Measurements from ENCODE around the gene CLBA1. TPM values are rescaled to one million over a fixed set of nuclear protein-coding genes. Genes with fewer than 3 reads are reported as not detected.
A peak's percentile ranks its signal among the peaks of the same experiment; 100 is the strongest.

Gene CLBA1
- total and polyA plus RNA-seq, 2 experiments from 2014 or later, result 1.6 to 1.8 TPM

DNA sequence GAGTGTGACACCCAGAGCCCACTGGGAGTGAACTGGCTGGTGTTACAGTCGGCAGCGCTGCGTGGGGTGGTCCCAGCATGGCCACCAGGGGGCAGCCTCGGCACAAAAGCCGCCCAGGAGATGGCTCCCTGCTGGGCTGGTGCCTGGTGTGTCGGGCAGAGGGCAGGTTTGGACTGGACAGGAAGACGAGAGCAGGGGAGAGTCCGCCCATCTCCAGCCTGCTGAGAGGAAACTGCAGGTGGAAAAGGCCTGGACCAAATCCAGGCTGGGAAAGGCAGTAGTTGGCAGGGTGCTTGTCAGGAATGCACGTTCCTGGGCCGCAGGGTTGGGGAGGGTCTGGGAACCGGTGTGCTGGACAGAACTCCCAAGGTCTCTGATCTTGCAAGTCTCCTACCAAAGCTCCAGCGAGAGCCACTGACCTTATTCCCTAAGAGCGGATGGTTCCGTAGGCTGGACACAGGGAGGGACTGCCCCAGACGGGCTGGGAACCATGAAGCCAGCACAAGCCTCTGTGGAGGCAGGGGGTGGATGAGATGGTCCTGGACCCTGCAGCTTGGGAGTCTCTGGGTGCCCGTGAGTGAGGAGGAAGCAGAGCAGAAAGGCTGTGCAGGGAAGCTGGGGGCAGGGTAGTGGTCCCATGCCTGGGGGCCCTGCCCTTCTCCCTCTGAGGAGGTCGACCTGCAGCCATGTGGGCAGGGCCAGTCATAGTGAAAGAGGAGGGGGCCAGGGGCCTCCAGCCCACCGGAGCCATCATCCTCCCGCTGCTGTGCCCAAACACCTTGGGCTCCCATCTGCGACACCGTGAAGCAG is 9.2 kb upstream of the CLBA1 start:
- Histone ChIP-seq H3K36me3 (ENCODE audit: insufficient read depth) (no peaks in the 10 kb centered on the region), H3K27me3 (ENCODE audit: insufficient read depth) (peaks cover 34% of the 10 kb centered on the region), H3K9me2 (ENCODE audit: insufficient read depth) (no peaks in the 10 kb centered on the region), H3K27ac (ENCODE audit: low read depth) (no peak overlapping the region), H3K4me2 (no peak overlapping the region), H2AFZ (no peak overlapping the region), H3K4me1 (ENCODE audit: insufficient read depth) (peaks cover 4% of the 10 kb centered on the region; the same call in 1 of the 2 replicates), H3K4me3 (no peak overlapping the region), H3F3A (replicated peaks; ENCODE audit: low read depth) (no peaks in the 10 kb centered on the region), H4K20me1 (replicated peaks; ENCODE audit: insufficient read depth) (no peaks in the 10 kb centered on the region), H3K79me2 (replicated peaks; ENCODE audit: insufficient read depth) (no peaks in the 10 kb centered on the region)
- DNase-seq (ENCODE audit: low spot score) (peak; percentile 83), ATAC-seq (peak; percentile 15)
- H3K4me3 Mint-ChIP-seq, result peak overlapping the region; percentile 23; the same call in 1 of the 3 replicates
- peaks cover 37% of the 10 kb centered on the region for H3K27me3 Mint-ChIP-seq (ENCODE audit: insufficient read depth, low read depth, poor library complexity)
- TF ChIP-seq, protein P1, sequence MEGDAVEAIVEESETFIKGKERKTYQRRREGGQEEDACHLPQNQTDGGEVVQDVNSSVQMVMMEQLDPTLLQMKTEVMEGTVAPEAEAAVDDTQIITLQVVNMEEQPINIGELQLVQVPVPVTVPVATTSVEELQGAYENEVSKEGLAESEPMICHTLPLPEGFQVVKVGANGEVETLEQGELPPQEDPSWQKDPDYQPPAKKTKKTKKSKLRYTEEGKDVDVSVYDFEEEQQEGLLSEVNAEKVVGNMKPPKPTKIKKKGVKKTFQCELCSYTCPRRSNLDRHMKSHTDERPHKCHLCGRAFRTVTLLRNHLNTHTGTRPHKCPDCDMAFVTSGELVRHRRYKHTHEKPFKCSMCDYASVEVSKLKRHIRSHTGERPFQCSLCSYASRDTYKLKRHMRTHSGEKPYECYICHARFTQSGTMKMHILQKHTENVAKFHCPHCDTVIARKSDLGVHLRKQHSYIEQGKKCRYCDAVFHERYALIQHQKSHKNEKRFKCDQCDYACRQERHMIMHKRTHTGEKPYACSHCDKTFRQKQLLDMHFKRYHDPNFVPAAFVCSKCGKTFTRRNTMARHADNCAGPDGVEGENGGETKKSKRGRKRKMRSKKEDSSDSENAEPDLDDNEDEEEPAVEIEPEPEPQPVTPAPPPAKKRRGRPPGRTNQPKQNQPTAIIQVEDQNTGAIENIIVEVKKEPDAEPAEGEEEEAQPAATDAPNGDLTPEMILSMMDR (conservative IDR thresholded peaks at IDR 0.05; ENCODE audit: low read depth in 2 of 2), result peak; percentile 66 to 92
- TF ChIP-seq CREB1 (CRISPR knock-in tag; IDR thresholded peaks at IDR 0.05; ENCODE audit: low read depth), result no peak
- H3K27ac Mint-ChIP-seq, result no peak overlapping the region
- no peaks in the 10 kb centered on the region for H3K9me3 Mint-ChIP-seq
- peaks cover 9% of the 10 kb centered on the region; the same call in 2 of the 3 replicates for H3K4me1 Mint-ChIP-seq
- no peaks in the 10 kb centered on the region for H3K36me3 Mint-ChIP-seq (ENCODE audit: low read depth)

DNA sequence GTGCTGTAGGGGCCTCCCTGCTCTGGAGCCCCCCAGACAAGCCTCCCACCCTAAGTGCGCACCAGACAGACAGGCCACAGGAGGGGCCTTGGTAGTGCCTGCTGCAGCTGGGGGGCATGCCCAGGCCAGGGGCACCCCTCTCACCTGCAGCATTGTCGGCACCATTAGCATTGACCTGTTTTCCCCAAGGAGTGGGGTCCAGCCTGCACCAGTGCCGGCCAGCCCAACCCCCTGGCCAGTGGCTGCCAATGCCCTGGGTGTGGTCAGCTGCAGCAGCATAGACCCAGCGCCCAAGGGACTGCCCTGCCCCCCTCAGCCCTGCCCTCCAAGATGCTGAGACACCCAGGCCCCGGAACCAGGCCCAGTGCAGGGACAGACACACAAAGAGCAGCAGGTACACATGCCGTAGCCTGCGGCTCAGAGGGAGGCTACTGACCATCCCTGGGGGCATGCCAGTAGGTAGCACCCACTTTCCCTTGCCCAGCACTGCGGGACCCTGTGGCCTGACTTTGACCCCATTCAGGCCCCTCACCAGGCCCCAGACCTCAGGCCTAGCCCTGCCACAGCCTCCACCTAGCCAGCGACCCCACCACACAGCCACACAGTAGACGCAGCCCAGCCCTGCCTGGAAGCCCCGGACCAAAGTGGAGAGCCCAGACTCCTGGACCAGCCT is 8.4 kb upstream of the CLBA1 start:
- peak overlapping the region; percentile 86 for H3K4me3 Mint-ChIP-seq
- DNase-seq (ENCODE audit: low spot score), result no peak
- Histone ChIP-seq H3K36me3 (ENCODE audit: insufficient read depth) (no peaks in the 10 kb centered on the region), H3K4me1 (ENCODE audit: insufficient read depth) (peaks cover 4% of the 10 kb centered on the region; the same call in 1 of the 2 replicates), H3K9me2 (ENCODE audit: insufficient read depth) (no peaks in the 10 kb centered on the region), H4K20me1 (replicated peaks; ENCODE audit: insufficient read depth) (no peaks in the 10 kb centered on the region), H3K79me2 (replicated peaks; ENCODE audit: insufficient read depth) (no peaks in the 10 kb centered on the region), H3F3A (replicated peaks; ENCODE audit: low read depth) (no peaks in the 10 kb centered on the region), H3K27ac (ENCODE audit: low read depth) (no peak overlapping the region), H3K4me2 (peak overlapping the region; percentile 84), H2AFZ (peak overlapping the region; percentile 91; the same call in 1 of the 2 replicates), H3K4me3 (peak overlapping the region; percentile 60; the same call in 1 of the 2 replicates), H3K27me3 (ENCODE audit: insufficient read depth) (peaks cover 34% of the 10 kb centered on the region)
- no peak overlapping the region for H3K27ac Mint-ChIP-seq
- no peaks in the 10 kb centered on the region for H3K36me3 Mint-ChIP-seq (ENCODE audit: low read depth)
- TF ChIP-seq JUNB (IDR thresholded peaks at IDR 0.05; ENCODE audit: unreplicated experiment) (no peak), STAT1 (IDR thresholded peaks at IDR 0.05; ENCODE audit: unreplicated experiment) (no peak), CREB1 (CRISPR knock-in tag; IDR thresholded peaks at IDR 0.05; ENCODE audit: low read depth) (no peak), ZNF331 (CRISPR knock-in tag; IDR thresholded peaks at IDR 0.05; ENCODE audit: low read depth) (no peak), POLR2AphosphoS5 (IDR thresholded peaks at IDR 0.05; ENCODE audit: low read depth) (no peak)
- TF ChIP-seq, protein P2, sequence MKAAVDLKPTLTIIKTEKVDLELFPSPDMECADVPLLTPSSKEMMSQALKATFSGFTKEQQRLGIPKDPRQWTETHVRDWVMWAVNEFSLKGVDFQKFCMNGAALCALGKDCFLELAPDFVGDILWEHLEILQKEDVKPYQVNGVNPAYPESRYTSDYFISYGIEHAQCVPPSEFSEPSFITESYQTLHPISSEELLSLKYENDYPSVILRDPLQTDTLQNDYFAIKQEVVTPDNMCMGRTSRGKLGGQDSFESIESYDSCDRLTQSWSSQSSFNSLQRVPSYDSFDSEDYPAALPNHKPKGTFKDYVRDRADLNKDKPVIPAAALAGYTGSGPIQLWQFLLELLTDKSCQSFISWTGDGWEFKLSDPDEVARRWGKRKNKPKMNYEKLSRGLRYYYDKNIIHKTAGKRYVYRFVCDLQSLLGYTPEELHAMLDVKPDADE (IDR thresholded peaks at IDR 0.05), result no peak
- TF ChIP-seq, protein P3, sequence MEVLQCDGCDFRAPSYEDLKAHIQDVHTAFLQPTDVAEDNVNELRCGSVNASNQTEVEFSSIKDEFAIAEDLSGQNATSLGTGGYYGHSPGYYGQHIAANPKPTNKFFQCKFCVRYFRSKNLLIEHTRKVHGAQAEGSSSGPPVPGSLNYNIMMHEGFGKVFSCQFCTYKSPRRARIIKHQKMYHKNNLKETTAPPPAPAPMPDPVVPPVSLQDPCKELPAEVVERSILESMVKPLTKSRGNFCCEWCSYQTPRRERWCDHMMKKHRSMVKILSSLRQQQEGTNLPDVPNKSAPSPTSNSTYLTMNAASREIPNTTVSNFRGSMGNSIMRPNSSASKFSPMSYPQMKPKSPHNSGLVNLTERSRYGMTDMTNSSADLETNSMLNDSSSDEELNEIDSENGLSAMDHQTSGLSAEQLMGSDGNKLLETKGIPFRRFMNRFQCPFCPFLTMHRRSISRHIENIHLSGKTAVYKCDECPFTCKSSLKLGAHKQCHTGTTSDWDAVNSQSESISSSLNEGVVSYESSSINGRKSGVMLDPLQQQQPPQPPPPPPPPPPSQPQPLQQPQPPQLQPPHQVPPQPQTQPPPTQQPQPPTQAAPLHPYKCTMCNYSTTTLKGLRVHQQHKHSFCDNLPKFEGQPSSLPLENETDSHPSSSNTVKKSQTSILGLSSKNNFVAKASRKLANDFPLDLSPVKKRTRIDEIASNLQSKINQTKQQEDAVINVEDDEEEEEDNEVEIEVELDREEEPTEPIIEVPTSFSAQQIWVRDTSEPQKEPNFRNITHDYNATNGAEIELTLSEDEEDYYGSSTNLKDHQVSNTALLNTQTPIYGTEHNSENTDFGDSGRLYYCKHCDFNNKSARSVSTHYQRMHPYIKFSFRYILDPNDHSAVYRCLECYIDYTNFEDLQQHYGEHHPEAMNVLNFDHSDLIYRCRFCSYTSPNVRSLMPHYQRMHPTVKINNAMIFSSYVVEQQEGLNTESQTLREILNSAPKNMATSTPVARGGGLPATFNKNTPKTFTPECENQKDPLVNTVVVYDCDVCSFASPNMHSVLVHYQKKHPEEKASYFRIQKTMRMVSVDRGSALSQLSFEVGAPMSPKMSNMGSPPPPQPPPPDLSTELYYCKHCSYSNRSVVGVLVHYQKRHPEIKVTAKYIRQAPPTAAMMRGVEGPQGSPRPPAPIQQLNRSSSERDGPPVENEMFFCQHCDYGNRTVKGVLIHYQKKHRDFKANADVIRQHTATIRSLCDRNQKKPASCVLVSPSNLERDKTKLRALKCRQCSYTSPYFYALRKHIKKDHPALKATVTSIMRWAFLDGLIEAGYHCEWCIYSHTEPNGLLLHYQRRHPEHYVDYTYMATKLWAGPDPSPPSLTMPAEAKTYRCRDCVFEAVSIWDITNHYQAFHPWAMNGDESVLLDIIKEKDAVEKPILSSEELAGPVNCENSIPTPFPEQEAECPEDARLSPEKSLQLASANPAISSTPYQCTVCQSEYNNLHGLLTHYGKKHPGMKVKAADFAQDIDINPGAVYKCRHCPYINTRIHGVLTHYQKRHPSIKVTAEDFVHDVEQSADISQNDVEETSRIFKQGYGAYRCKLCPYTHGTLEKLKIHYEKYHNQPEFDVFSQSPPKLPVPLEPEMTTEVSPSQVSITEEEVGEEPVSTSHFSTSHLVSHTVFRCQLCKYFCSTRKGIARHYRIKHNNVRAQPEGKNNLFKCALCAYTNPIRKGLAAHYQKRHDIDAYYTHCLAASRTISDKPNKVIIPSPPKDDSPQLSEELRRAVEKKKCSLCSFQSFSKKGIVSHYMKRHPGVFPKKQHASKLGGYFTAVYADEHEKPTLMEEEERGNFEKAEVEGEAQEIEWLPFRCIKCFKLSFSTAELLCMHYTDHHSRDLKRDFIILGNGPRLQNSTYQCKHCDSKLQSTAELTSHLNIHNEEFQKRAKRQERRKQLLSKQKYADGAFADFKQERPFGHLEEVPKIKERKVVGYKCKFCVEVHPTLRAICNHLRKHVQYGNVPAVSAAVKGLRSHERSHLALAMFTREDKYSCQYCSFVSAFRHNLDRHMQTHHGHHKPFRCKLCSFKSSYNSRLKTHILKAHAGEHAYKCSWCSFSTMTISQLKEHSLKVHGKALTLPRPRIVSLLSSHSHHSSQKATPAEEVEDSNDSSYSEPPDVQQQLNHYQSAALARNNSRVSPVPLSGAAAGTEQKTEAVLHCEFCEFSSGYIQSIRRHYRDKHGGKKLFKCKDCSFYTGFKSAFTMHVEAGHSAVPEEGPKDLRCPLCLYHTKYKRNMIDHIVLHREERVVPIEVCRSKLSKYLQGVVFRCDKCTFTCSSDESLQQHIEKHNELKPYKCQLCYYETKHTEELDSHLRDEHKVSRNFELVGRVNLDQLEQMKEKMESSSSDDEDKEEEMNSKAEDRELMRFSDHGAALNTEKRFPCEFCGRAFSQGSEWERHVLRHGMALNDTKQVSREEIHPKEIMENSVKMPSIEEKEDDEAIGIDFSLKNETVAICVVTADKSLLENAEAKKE (CRISPR knock-in tag; IDR thresholded peaks at IDR 0.05), result no peak
- no peaks in the 10 kb centered on the region for H3K9me3 Mint-ChIP-seq
- H3K27me3 Mint-ChIP-seq (ENCODE audit: insufficient read depth, low read depth, poor library complexity), result peaks cover 36% of the 10 kb centered on the region
- peaks cover 9% of the 10 kb centered on the region; the same call in 2 of the 3 replicates for H3K4me1 Mint-ChIP-seq
- no peak for ATAC-seq

All from GM23338 (cell line).